Hepatocyte (in vitro differentiated cells): ENCODE measurements around the gene UBIAD1. TPM values are rescaled to one million over a fixed set of nuclear protein-coding genes. Genes with fewer than 3 reads are reported as not detected.
"Not testable (repeated sequence)": the region's sequence is repeated elsewhere in the genome, so short reads cannot be mapped to it uniquely, and the experiment has no call there.

Experiments used
- DNase-seq: peaks from one replicate; pipeline ENCODE4 v3.0.0-alpha.2; 2016; ENCODE audit warnings: low spot score
- H2AFZ ChIP-seq: fragments of 200-600 bp; sonication (generic); 2 replicates; pipeline ENCODE4 v1.6.0; 2016; ENCODE audit warnings: antibody characterized with exemption, mild to moderate bottlenecking
- H3K27ac ChIP-seq: fragments of 200-600 bp; sonication (generic); 2 replicates; pipeline ENCODE4 v1.5.1; 2016; ENCODE audit warnings: mild to moderate bottlenecking
- H3K27me3 ChIP-seq: fragments of 200-600 bp; sonication (generic); 2 replicates; pipeline ENCODE4 v1.6.1; 2016
- H3K36me3 ChIP-seq: fragments of 200-600 bp; sonication (generic); replicated peaks from 2 replicates; pipeline ENCODE4 v1.5.1; 2016; ENCODE audit warnings: low read depth; ENCODE audit not compliant: insufficient read depth
- H3K4me1 ChIP-seq: fragments of 200-600 bp; sonication (generic); 2 replicates; pipeline ENCODE4 v1.5.1; 2016; ENCODE audit warnings: mild to moderate bottlenecking, moderate library complexity; ENCODE audit not compliant: insufficient read depth
- H3K4me2 ChIP-seq: fragments of 200-600 bp; sonication (generic); 2 replicates; pipeline ENCODE4 v1.6.0; 2016
- H3K4me3 ChIP-seq: fragments of 200-600 bp; sonication (generic); 2 replicates; pipeline ENCODE4 v1.5.1; 2016; ENCODE audit warnings: mild to moderate bottlenecking
- H3K79me2 ChIP-seq: fragments of 200-600 bp; sonication (generic); 2 replicates; pipeline ENCODE4 v1.6.0; 2017; ENCODE audit warnings: mild to moderate bottlenecking
- H3K9me2 ChIP-seq: fragments of 200-600 bp; sonication (generic); replicated peaks from 2 replicates; pipeline ENCODE4 v1.6.0; 2017; ENCODE audit warnings: mild to moderate bottlenecking; ENCODE audit not compliant: insufficient read depth
- H3K9me3 ChIP-seq: fragments of 200-600 bp; sonication (generic); 2 replicates; pipeline ENCODE4 v1.5.1; 2016; ENCODE audit warnings: low read depth, mild to moderate bottlenecking
- H4K20me1 ChIP-seq: fragments of 200-600 bp; sonication (generic); 2 replicates; pipeline ENCODE4 v1.6.0; 2016; ENCODE audit warnings: mild to moderate bottlenecking; ENCODE audit not compliant: insufficient read depth, poor library complexity, severe bottlenecking
- CTCF ChIP-seq: fragments of 200-600 bp; sonication (generic); IDR thresholded peaks from 2 replicates; pipeline ENCODE4 v1.5.1; 2016; ENCODE audit warnings: antibody characterized with exemption, mild to moderate bottlenecking; ENCODE audit not compliant: poor library complexity
- EZH2 ChIP-seq: fragments of 200-600 bp; sonication (generic); IDR thresholded peaks from 2 replicates; pipeline ENCODE4 v1.6.1; 2016; ENCODE audit warnings: antibody characterized with exemption, mild to moderate bottlenecking, borderline replicate concordance
- EZH2phosphoT487 ChIP-seq: fragments of 200-600 bp; sonication (generic); IDR thresholded peaks from one replicate; pipeline ENCODE4 v1.6.1; 2018; ENCODE audit warnings: antibody characterized with exemption, mild to moderate bottlenecking, low read depth, moderate library complexity; ENCODE audit not compliant: unreplicated experiment, severe bottlenecking
- WGBS: methylation state at CpG from one replicate; pipeline ENCODE4 v1.1.6; 2016; ENCODE audit warnings: low lambda C conversion rate; ENCODE audit errors: missing lambda C conversion rate; 5-methylcytosine and 5-hydroxymethylcytosine counted together
- polyA plus RNA-seq: library from polyadenylated mRNA; unstranded; fragments of >200 nt; fragmentation: Nextera tagmentation; extraction: Ambion mirVana; gene quantifications from 2 replicates; pipeline ENCODE4 v1.2.1, GENCODE V29; 2016
- total RNA-seq: library from RNA; depleted of rRNA; stranded (reverse); fragments of >200 nt; gene quantifications from 2 replicates; pipeline ENCODE4 v1.2.3, GENCODE V29; 2014

The UBIAD1 gene
- total and polyA plus RNA-seq, 2 experiments from 2014 or later, result 9.1 to 18.3 TPM

- 95% methylated on average over 2 of the region's 2 CpGs for WGBS
- H3K9me3 ChIP-seq, result no peaks in the 10 kb centered on the region
- no peaks in the 10 kb centered on the region for H3K36me3 ChIP-seq
These were observed 18.1 kb downstream of the UBIAD1 start for GRCh38 chr1:11291049-11291448.

GRCh38 chr1:11293856-11294255, 20.9 kb downstream of the UBIAD1 start:
- H3K36me3 ChIP-seq, result no peaks in the 10 kb centered on the region
- H3K27ac ChIP-seq, result no peak overlapping the region
- DNase-seq, result no peak
- no peaks in the 10 kb centered on the region for H3K4me1 ChIP-seq
- H3K4me2 ChIP-seq, result no peak overlapping the region
- no peak overlapping the region for H2AFZ ChIP-seq
- H3K27me3 ChIP-seq, result no peaks in the 10 kb centered on the region
- no peaks in the 10 kb centered on the region for H4K20me1 ChIP-seq
- TF ChIP-seq CTCF (no peak), EZH2 (no peak)
- WGBS, result 84% methylated on average over 6 of the region's 6 CpGs
- H3K79me2 ChIP-seq, result no peaks in the 10 kb centered on the region
- H3K4me3 ChIP-seq, result no peak overlapping the region
- no peaks in the 10 kb centered on the region for H3K9me3 ChIP-seq
- H3K9me2 ChIP-seq, result no peaks in the 10 kb centered on the region

More at GRCh38 chr1:11291049-11291448, 18.1 kb downstream of the UBIAD1 start:
- TF ChIP-seq EZH2, result no peak
- TF ChIP-seq EZH2phosphoT487, result no peak
- TF ChIP-seq CTCF, result no peak
- Histone ChIP-seq H3K4me3 (no peak overlapping the region), H4K20me1 (no peaks in the 10 kb centered on the region), H3K27me3 (no peaks in the 10 kb centered on the region), H2AFZ (no peak overlapping the region), H3K27ac (no peak overlapping the region), H3K79me2 (no peaks in the 10 kb centered on the region), H3K4me1 (no peaks in the 10 kb centered on the region), H3K9me2 (no peaks in the 10 kb centered on the region), H3K4me2 (no peak overlapping the region)
- no peak for DNase-seq

- no peak overlapping the region for H3K27ac ChIP-seq
- no peaks in the 10 kb centered on the region for H4K20me1 ChIP-seq
- H3K36me3 ChIP-seq, result no peaks in the 10 kb centered on the region
- WGBS, result 83% methylated on average over 8 of the region's 8 CpGs
- H3K4me3 ChIP-seq, result no peak overlapping the region
- no peaks in the 10 kb centered on the region for H3K79me2 ChIP-seq
- H3K4me1 ChIP-seq, result no peaks in the 10 kb centered on the region
- H3K9me2 ChIP-seq, result no peaks in the 10 kb centered on the region
- H3K9me3 ChIP-seq, result no peaks in the 10 kb centered on the region
- no peak for DNase-seq
- no peak overlapping the region for H2AFZ ChIP-seq
- TF ChIP-seq EZH2 (no peak), EZH2phosphoT487 (no peak), CTCF (no peak)
- no peaks in the 10 kb centered on the region for H3K27me3 ChIP-seq
- no peak overlapping the region for H3K4me2 ChIP-seq
These were observed 22.0 kb downstream of the UBIAD1 start for GRCh38 chr1:11294951-11295350.

- Histone ChIP-seq H3K27ac (no peak overlapping the region), H3K36me3 (no peaks in the 10 kb centered on the region), H3K4me3 (no peak overlapping the region), H3K9me3 (no peaks in the 10 kb centered on the region), H3K4me2 (no peak overlapping the region), H2AFZ (no peak overlapping the region), H3K27me3 (no peaks in the 10 kb centered on the region), H3K4me1 (no peaks in the 10 kb centered on the region), H4K20me1 (no peaks in the 10 kb centered on the region), H3K9me2 (no peaks in the 10 kb centered on the region), H3K79me2 (no peaks in the 10 kb centered on the region)
- no peak for DNase-seq
- TF ChIP-seq EZH2phosphoT487, result no peak
- TF ChIP-seq CTCF, result no peak
- no peak for TF ChIP-seq EZH2
- 91% methylated on average over 2 of the region's 2 CpGs for WGBS
These were observed 22.9 kb downstream of the UBIAD1 start for GRCh38 chr1:11295905-11296304.

- H3K79me2 ChIP-seq, H3K4me2 ChIP-seq, H3K4me1 ChIP-seq, H3K36me3 ChIP-seq, H3K9me2 ChIP-seq, H4K20me1 ChIP-seq, H2AFZ ChIP-seq, H3K4me3 ChIP-seq, DNase-seq, H3K27me3 ChIP-seq, H3K27ac ChIP-seq, H3K9me3 ChIP-seq: not testable (repeated sequence)
- WGBS, result 99% methylated on average over 5 of the region's 5 CpGs
These were observed 24.8 kb downstream of the UBIAD1 start for GRCh38 chr1:11297774-11298173.
